ENCODE results near the gene NFKBIA.
"Not testable (repeated sequence)": the region's sequence is repeated elsewhere in the genome, so short reads cannot be mapped to it uniquely, and the experiment has no call there.

The NFKBIA gene

DNA sequence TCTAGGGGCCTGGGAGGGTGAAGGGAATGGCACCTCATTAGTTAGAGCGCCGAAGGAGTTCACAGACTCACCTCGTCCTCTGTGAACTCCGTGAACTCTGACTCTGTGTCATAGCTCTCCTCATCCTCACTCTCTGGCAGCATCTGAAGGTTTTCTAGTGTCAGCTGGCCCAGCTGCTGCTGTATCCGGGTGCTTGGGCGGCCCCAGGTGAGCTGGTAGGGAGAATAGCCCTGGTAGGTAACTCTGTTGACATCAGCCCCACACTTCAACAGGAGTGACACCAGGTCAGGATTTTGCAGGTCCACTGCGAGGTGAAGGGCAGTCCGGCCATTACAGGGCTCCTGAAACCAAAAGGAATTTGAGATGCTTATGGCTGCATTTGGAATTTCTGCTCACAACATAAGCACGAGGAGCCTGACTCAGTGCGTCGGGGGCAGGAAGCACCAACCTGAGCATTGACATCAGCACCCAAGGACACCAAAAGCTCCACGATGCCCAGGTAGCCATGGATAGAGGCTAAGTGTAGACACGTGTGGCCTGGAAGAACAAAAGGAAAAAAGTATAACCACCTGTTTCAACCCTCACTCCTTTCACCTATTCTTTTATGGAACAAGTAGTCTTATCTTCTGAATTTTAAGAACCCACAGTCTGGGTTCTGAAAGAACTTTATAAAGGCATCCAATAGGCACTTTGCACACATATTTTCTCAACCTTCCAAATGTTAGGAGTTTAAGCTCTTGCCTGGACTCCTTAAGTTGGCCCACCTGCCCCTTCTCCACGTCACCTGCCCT, 2.0 kb downstream of the NFKBIA start:
- peaks cover 24% of the 10 kb centered on the region for H3K36me3 ChIP-seq (ENCODE audit: control insufficient read depth, insufficient read depth, low read length)
- DNase-seq (ENCODE audit: extremely low read depth, insufficient read length) = no peak
- TF ChIP-seq, protein P1, sequence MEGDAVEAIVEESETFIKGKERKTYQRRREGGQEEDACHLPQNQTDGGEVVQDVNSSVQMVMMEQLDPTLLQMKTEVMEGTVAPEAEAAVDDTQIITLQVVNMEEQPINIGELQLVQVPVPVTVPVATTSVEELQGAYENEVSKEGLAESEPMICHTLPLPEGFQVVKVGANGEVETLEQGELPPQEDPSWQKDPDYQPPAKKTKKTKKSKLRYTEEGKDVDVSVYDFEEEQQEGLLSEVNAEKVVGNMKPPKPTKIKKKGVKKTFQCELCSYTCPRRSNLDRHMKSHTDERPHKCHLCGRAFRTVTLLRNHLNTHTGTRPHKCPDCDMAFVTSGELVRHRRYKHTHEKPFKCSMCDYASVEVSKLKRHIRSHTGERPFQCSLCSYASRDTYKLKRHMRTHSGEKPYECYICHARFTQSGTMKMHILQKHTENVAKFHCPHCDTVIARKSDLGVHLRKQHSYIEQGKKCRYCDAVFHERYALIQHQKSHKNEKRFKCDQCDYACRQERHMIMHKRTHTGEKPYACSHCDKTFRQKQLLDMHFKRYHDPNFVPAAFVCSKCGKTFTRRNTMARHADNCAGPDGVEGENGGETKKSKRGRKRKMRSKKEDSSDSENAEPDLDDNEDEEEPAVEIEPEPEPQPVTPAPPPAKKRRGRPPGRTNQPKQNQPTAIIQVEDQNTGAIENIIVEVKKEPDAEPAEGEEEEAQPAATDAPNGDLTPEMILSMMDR (IDR thresholded peaks at IDR 0.05; ENCODE audit: insufficient read depth, low read length, poor library complexity, severe bottlenecking) = no peak
- no peaks in the 10 kb centered on the region for H3K27me3 ChIP-seq (replicated peaks; ENCODE audit: control insufficient read depth, insufficient read depth, low read length)
- H3K4me3 ChIP-seq (replicated peaks; ENCODE audit: low read depth, low read length) = peak overlapping the region; percentile 97

DNA sequence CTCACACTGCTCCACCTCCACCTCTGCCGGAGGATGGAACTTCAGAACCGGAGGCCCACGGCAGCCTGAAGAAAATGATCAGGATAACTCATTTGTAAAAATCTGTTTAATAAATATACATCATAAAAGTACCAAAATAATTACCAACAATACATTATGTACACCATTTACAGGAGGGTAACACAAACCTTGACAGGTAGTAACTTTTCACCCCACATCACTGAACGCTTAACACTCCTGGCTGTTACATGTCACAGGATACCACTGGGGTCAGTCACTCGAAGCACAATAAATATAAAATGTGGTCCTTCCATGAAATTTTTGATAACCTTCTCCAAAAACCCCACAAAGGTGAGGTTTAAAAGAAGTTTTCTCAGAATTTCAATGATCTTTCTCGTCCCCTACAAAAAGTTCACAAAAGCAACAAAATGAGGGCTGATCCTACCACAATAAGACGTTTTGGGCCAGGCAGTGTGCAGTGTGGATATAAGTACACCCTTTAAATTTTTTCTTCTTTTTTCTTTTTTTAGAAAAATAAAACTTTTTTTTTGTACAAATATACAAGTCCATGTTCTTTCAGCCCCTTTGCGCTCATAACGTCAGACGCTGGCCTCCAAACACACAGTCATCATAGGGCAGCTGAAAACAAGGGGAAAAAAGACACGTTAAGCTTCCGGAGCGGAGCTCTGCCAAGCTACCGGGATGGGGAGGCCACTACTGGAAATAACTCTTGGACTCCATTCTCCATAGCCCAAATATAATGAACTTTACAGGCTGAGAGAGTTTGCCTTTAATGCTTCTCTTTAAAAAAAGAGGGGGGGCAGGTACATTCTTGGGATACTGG, 2.9 kb downstream of the NFKBIA start:
- DNase-seq (ENCODE audit: extremely low read depth, insufficient read length) = no peak
- H3K4me3 ChIP-seq (replicated peaks; ENCODE audit: low read depth, low read length) = peak overlapping the region; percentile 97
- TF ChIP-seq, protein P1 (IDR thresholded peaks at IDR 0.05; ENCODE audit: insufficient read depth, low read length, poor library complexity, severe bottlenecking) = no peak

DNA sequence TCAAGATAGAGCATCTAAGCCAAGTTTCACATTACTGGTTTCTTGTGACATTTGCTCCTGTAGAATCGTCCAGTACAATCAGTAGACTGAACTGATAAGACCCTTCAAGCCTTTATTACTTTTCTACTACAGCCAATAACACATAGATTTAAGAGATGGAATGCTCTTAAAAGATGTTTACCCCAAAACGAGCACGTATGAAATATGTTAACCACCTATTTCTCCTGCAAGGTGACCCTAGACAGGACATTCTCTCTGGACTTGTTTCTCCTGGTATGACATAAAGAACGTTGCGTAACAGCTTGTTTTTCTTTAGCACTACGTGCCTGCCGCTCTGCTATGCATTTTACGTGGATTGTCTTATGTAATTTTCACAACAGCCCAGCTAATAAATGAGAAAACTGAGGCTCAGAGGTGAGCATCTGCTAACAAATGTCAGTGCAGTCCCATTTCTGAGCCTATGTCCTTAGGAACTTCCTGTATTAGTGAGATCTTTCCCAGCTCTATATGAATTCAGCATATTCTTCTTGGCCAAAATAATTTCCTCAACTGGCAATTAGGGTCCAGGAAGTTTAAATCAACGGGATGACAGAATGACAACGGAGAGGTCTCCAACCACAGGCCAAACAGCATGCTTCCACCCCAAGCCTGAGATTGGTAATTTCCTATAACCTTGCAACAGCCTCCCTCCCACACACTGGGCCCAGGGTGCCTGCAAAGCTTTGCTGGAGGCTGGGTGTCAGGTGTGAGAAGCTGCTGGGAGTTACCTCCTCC, 3.7 kb downstream of the NFKBIA start:
- Histone ChIP-seq H3K36me3 (ENCODE audit: control insufficient read depth, insufficient read depth, low read length) (peaks cover 24% of the 10 kb centered on the region), H3K4me3 (replicated peaks; ENCODE audit: low read depth, low read length) (peak overlapping the region; percentile 97), H3K27me3 (replicated peaks; ENCODE audit: control insufficient read depth, insufficient read depth, low read length) (no peaks in the 10 kb centered on the region)
- TF ChIP-seq, protein P1 (IDR thresholded peaks at IDR 0.05; ENCODE audit: insufficient read depth, low read length, poor library complexity, severe bottlenecking) = no peak
- DNase-seq (ENCODE audit: extremely low read depth, insufficient read length) = no peak

More for the DNA sequence above, 2.9 kb downstream of the NFKBIA start:
- no peaks in the 10 kb centered on the region for H3K27me3 ChIP-seq (replicated peaks; ENCODE audit: control insufficient read depth, insufficient read depth, low read length)
- peaks cover 24% of the 10 kb centered on the region for H3K36me3 ChIP-seq (ENCODE audit: control insufficient read depth, insufficient read depth, low read length)

DNA sequence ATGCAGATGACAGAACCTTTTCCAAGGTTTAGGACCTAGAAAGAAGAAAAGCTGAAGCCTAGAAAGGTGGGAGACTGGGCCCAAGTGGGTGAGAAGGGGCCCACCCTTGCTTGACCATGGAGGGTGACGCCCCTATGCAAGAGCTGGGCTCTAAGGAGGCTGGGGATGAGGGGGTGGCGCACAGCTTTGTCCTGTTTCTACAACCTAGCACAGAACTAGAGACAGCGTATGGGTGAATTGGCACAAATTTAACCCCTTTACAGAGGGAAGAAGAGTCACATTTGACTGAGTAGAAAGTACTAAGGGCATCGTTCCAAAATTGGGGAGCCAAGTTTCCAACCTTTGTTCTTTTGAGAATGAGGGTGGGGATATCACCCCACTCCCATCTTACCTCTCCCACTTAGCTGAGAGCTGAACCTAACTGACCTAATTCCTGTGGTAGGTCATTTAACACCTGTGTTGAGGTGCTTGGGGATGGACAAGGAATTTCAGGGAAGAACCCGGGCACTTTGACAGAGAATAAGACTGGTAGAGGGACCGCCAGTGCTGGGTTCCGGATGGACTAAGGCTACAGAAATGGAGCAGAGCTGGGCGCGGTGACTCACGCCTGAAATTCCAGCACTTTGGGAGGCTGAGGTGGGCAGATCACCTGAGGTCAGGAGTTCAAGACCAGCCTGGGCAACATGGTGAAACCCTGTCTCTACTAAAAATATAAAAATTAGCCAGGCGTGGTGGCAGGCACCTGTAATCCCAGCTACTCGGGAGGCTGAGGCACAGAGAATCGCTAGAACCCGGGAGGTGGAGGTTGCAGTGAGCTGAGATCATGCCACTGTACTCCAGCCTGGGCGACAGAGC, 5.2 kb downstream of the NFKBIA start:
- DNase-seq (ENCODE audit: extremely low read depth, insufficient read length) = no peak
- Histone ChIP-seq H3K27me3 (replicated peaks; ENCODE audit: control insufficient read depth, insufficient read depth, low read length) (no peaks in the 10 kb centered on the region), H3K36me3 (ENCODE audit: control insufficient read depth, insufficient read depth, low read length) (peaks cover 24% of the 10 kb centered on the region), H3K4me3 (replicated peaks; ENCODE audit: low read depth, low read length) (no peak overlapping the region)
- TF ChIP-seq, protein P1 (IDR thresholded peaks at IDR 0.05; ENCODE audit: insufficient read depth, low read length, poor library complexity, severe bottlenecking) = no peak

DNA sequence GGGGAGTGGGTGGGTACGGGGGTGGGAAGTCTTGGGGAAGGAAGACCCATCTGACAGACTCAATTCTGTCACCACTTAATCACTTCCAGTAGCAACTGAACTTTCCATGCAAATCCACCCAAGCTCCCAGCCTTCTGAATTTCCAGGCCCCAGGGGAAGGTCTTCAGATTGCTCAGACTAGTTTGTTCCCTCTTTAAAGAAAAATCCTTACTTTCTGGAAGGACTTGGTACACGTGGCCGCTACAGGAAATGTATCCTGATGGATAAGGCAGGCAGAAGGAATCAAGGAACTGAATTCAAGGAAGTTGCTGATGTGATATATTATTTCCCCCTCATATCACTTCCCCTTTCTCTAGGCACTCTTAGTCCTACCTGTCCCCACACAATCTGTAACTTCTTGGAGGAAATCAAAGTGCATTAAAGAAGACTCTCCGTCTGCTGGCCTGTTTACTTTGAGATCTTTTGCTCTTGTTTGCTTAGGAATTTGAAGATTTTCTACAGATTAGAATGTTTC, 6.4 kb downstream of the NFKBIA start:
- no peak for DNase-seq (ENCODE audit: extremely low read depth, insufficient read length)
- Histone ChIP-seq H3K27me3 (replicated peaks; ENCODE audit: control insufficient read depth, insufficient read depth, low read length) (no peaks in the 10 kb centered on the region), H3K36me3 (ENCODE audit: control insufficient read depth, insufficient read depth, low read length) (peaks cover 19% of the 10 kb centered on the region), H3K4me3 (replicated peaks; ENCODE audit: low read depth, low read length) (no peak overlapping the region)
- TF ChIP-seq, protein P1 (IDR thresholded peaks at IDR 0.05; ENCODE audit: insufficient read depth, low read length, poor library complexity, severe bottlenecking) = no peak

DNA sequence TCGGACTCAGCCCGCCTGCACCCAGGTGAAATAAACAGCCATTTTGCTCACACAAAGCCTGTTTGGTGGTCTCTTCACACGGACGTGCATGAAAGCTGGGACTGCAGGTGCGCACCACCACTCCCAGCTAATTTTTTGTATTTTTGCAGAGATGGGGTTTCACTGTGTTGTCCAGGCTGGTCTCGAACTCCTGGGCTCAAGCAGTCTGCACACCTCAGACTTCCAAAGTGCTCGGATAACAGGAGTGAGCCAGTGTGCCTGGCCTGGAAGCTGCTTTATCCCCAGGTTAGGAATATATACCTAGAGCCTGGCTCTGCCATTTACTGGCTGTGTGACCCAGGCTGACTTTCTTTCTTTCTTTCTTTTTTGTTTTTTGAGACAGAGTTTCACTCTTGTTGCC, 7.9 kb downstream of the NFKBIA start:
- not testable (repeated sequence) for H3K36me3 ChIP-seq (ENCODE audit: control insufficient read depth, insufficient read depth, low read length); H3K4me3 ChIP-seq (replicated peaks; ENCODE audit: low read depth, low read length); DNase-seq (ENCODE audit: extremely low read depth, insufficient read length); H3K27me3 ChIP-seq (replicated peaks; ENCODE audit: control insufficient read depth, insufficient read depth, low read length)
